IMR-90 (cell line): ENCODE results near the gene MARCHF2.
"Not testable (repeated sequence)": the region's sequence is repeated elsewhere in the genome, so short reads cannot be mapped to it uniquely, and the experiment has no call there.

Source experiments
- BHLHE40 ChIP-seq: fragments of 150-350 bp; IDR thresholded peaks from 2 replicates; pipeline ENCODE4 v1.6.1; 2016; ENCODE audit warnings: mild to moderate bottlenecking, low read depth, low read length
- CEBPB ChIP-seq: IDR thresholded peaks from 2 replicates; pipeline ENCODE4 v1.6.1; 2012; ENCODE audit warnings: low read depth, low read length, improper control_type of control experiment
- CHD1 ChIP-seq: IDR thresholded peaks from 2 replicates; pipeline ENCODE4 v1.6.1; 2012; ENCODE audit warnings: low read depth, low read length, improper control_type of control experiment
- FOS ChIP-seq: fragments of 150-350 bp; IDR thresholded peaks from 2 replicates; pipeline ENCODE4 v1.6.1; 2016; ENCODE audit warnings: low read depth, low read length
- MAFK ChIP-seq: IDR thresholded peaks from 2 replicates; pipeline ENCODE4 v1.6.1; 2012; ENCODE audit warnings: low read depth, low read length, improper control_type of control experiment
- MXI1 ChIP-seq: IDR thresholded peaks from 2 replicates; pipeline ENCODE4 v1.6.1; 2012; ENCODE audit warnings: low read depth, mild to moderate bottlenecking, low read length, moderate library complexity, borderline replicate concordance
- POLR2A ChIP-seq: IDR thresholded peaks from 2 replicates; pipeline ENCODE4 v1.6.1; 2012; ENCODE audit warnings: mild to moderate bottlenecking, low read depth, low read length
- RAD21 ChIP-seq: IDR thresholded peaks from 2 replicates; pipeline ENCODE4 v1.6.1; 2012; ENCODE audit warnings: low read length, improper control_type of control experiment
- RFX5 ChIP-seq: IDR thresholded peaks from 2 replicates; pipeline ENCODE4 v1.8.0; 2012; ENCODE audit warnings: low read depth, mild to moderate bottlenecking, low read length, moderate library complexity
- USF2 ChIP-seq: fragments of 150-350 bp; IDR thresholded peaks from 2 replicates; pipeline ENCODE4 v1.6.1; 2017; ENCODE audit warnings: mild to moderate bottlenecking, antibody characterized with exemption, low read length, low read depth
- TF ChIP-seq, protein P1 (sequence below): conservative IDR thresholded peaks from 2 replicates; pipeline ENCODE4 v1.5.1; 2012; ENCODE audit warnings: mild to moderate bottlenecking, low read depth, low read length, improper control_type of control experiment
- TF ChIP-seq, protein P2 (sequence below): fragments of 150-350 bp; IDR thresholded peaks from 2 replicates; pipeline ENCODE4 v1.6.1; 2016; ENCODE audit warnings: low read depth, mild to moderate bottlenecking, low read length, moderate library complexity, borderline replicate concordance

- TF ChIP-seq RFX5, MXI1, POLR2A, CEBPB, CHD1, MAFK, RAD21, BHLHE40, FOS, USF2: not testable (repeated sequence)
- TF ChIP-seq, protein P1, sequence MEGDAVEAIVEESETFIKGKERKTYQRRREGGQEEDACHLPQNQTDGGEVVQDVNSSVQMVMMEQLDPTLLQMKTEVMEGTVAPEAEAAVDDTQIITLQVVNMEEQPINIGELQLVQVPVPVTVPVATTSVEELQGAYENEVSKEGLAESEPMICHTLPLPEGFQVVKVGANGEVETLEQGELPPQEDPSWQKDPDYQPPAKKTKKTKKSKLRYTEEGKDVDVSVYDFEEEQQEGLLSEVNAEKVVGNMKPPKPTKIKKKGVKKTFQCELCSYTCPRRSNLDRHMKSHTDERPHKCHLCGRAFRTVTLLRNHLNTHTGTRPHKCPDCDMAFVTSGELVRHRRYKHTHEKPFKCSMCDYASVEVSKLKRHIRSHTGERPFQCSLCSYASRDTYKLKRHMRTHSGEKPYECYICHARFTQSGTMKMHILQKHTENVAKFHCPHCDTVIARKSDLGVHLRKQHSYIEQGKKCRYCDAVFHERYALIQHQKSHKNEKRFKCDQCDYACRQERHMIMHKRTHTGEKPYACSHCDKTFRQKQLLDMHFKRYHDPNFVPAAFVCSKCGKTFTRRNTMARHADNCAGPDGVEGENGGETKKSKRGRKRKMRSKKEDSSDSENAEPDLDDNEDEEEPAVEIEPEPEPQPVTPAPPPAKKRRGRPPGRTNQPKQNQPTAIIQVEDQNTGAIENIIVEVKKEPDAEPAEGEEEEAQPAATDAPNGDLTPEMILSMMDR = not testable (repeated sequence)
- TF ChIP-seq, protein P2, sequence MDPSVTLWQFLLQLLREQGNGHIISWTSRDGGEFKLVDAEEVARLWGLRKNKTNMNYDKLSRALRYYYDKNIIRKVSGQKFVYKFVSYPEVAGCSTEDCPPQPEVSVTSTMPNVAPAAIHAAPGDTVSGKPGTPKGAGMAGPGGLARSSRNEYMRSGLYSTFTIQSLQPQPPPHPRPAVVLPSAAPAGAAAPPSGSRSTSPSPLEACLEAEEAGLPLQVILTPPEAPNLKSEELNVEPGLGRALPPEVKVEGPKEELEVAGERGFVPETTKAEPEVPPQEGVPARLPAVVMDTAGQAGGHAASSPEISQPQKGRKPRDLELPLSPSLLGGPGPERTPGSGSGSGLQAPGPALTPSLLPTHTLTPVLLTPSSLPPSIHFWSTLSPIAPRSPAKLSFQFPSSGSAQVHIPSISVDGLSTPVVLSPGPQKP = not testable (repeated sequence)
These were observed 31.1 kb downstream of the MARCHF2 start for GRCh38 chr19:8444140-8444676.
